Measurements from ENCODE around the gene RIN1.
A peak's percentile ranks its signal among the peaks of the same experiment; 100 is the strongest.
"Not testable (repeated sequence)": the region's sequence is repeated elsewhere in the genome, so short reads cannot be mapped to it uniquely, and the experiment has no call there.

Gene RIN1

DNA sequence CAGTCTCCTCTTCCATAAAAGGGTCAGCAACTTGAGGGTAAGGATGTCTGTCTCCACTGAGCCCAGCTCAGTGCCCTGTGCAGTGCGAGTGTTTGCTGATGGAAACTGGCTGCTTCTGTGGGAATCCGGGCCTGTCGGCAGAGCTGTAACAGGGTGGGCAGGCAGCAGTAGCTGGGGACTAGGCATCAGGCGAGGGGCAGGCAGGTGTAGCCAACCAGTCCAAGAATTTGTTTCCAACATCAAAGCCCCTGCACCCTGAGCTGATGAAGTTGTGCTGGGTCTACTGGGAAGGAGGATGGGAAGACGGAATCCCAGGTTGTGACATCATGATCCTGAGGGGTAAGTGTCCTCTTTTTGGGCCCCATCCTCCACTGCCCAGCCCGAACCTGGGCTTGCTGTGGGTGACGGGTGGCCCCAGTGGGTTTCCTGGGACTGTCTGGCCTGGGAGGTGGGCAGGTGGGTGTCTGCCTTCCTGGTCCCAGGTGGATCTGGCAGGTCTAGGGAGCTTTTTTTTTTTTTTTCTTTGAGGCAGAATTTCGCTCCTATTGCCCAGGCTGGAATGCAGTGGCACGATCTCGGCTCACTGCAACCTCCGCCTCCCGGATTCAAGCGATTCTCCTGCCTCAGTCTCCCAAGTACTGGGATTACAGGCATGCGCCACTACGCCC is 24.3 kb upstream of the RIN1 start:
- no peak for DNase-seq

DNA sequence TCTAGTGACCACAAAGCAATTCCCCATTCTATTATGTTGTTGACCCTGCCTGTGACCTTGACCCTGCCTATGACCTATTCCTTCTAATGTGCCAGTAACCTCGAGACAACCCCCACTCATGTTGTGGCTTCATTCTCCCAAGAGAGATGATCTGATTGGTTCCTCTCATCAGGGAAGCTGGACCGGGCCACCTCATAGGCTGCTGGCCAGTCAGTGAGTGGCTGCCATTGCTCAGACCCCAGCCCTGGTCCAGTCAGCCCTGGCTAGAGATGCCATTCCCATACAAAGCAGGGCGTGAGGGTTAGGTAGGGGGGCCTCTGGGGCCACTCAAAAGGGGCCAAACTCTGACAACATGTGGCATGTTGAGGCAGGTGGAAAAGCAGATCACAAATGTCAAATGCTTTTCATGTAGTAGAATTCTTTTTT is 23.4 kb upstream of the RIN1 start:
- no peak for DNase-seq

DNA sequence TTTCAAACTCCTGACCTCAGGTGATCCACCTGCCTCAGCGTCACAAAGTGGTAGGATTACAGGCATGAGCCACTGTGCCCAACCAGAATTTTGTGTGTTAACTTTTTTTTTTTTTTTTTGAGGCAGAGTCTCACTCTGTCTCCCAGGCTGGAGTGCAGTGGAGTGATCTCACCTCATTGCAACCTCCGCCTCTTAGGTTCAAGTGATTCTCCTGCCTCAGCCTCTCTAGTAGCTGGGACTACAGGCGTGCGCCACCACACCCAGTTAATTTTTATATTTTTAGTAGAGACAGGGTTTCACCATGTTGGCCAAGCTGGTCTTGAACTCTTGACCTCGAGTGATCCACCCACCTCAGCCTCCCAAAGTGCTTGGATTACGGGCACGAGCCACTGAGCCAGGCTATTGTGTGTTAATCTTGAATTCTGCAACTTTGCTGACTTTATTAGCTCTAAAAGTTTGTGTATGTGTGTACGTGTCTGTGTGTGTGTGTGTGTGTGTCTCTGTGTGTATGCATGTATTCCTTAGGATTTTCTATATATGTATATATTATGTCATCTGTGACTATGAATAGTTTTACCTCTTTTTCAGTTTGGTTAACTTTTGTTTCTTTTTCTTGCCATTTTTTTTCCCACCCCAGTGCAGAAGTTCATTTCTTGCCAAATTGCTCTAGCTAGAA is 14.5 kb upstream of the RIN1 start:
- DNase-seq = not testable (repeated sequence)

DNA sequence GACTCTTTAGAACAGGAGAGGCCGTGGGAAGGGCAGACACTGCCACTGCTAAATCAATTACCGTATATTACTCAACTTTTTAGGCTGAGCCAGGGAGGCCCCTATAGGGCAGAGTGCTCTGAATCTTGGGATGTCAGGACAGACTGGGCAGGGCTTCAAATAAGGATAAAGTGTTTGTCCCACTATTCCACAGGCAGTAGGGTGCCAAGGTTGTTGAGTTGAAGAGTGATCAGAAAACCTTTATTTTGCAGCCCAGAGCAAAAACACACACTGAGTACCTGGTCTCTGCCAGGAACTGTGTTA is 12.8 kb upstream of the RIN1 start:
- no peak for DNase-seq

DNA sequence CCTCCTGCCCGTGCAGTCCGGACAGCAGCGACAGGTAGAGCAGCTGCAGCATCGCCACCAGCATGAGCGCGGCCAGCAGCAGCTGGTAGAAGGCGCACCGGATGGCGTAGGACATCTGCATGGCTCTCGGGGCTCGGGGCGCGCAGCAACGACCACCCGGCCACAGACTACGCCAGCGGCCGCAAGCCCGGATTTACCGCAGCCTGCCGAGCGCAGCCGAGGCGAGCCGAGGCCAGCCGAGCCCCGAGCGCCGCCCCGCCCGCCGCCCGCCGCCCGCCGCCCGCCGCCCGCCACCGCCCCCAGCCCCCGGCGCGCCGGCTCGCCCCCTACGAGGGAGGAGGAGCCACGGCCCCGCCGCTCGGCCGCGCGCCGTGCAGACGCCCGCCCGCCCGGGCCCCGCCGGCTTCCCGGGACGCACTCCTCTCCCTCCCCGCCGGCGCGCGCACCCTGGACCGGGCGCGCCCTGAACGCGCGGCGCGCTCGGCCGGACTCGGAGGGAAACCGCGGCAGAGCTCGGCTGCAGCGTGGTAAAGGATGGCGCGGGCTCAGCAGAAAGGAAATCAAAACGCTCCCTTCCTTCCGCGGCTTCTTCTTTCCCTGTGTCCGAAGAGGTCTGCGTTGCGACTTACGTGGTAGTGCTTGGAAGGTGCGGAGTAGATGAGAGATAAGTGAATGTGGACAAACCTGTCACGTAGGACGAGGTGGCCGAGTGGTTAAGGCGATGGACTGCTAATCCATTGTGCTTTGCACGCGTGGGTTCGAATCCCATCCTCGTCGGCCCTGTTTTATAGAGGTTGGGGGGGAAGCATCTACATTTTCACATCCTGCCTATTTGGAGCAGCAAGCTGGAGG is 11.4 kb upstream of the RIN1 start, which contains the start of gene B4GAT1:
Gene B4GAT1 (minus strand): TSS at position 205 of the 852 bp plus-strand sequence. CDS start 84 bp downstream, at position 121.
- peak; percentile 94 for DNase-seq

DNA sequence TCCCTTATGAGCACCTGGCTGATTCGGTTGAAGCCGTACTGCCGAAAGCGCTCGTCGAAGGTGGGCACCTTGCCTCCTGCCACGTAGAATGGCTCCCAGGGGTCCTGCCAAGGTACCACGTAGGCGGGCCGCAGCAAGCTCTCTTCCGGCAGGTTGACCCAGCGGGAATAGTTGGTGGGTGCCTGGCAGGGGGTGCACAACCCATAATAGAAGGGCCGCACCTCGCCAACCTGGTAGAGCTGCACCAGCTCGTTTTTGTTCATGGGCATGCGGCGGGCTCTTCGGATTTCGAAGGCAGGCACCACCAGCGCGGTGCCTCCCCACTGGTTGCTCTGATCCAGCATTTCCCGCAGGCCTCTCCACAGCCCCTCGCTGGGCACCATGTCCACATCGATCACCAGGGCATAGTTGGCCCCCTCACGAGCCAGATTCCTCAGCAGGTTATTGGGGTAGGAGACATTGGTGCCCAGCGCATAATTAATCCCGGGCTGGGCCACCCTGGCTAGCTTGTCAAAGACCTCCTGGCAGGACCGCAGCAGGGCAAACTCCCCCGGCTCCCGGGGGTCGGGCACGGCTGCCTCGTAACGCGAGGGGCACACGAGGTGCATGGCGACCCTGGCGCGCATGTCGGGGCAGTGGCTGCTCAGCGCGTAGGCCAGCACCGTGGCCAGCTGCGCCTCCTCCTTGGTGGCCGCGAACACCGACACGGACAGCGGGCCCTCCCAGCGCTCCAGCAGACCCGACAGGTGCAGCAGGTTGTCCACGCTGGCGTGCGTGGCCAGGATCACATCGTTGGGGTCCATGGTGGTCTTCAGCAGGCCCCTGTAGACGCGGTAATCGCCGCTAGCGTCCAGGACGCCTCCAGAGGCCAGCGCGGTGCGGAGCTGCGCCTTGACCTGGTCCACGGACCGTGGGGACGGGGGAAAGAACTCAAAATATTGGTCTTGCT is 10.5 kb upstream of the RIN1 start:
- peak; percentile 45 for DNase-seq

DNA sequence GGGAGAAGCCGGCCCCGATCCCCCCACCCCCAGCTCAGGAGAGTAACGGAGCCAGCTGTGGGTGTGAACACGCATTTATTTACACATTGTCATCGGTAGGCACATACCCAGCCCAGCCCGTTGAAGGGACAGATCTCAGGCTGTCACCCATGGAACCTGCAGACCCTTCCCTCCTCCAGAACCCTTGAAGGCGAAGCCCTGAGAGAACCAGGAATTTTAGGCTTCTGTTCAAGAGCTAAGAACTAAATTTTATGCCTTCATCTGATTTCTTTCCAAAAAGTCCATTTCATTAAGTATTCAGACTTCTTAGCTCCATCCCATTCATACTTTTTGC is 9.0 kb upstream of the RIN1 start:
- no peak for DNase-seq

DNA sequence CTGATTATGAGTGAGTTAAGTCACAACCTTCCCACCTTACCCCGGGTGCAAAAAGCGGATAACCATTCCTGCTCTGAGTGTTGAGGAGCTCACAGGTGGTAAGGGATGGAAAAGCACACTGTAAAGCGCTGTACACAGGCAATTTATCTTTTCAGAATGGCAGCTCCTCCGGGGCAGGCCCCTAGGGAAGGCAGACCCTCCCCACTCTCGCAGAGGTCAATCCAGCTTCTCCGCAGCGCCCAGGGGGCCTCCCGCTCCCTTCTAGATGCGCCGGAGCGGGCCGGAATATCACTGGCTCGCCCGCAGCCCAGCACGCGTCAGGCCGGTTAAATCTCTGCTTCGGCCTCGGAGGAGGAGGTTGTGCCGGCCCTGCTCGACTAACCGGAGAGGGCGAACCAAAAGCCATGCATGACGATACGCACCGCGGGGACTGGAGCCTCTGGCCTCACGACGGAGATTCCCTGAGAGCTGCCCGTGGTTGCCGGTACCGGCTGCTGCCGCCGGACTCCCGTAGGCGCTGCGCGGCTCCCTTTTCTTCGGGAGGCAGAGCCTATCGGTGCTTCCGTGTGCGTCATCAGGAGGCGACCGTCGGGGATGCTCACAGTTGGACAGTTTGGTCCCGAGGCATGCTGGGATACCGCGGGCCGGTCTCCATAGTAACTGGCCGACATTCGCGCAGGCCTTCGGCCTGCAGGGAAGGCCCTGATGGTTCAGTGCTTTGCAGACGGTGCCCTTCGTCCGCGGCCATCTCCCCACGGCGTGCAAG is 8.5 kb upstream of the RIN1 start, which contains the start of gene BRMS1:
Gene BRMS1 (minus strand): TSS at position 555 of the 766 bp plus-strand sequence. CDS start 2,870 bp downstream, outside the sequence.
- DNase-seq = peak; percentile 98

DNA sequence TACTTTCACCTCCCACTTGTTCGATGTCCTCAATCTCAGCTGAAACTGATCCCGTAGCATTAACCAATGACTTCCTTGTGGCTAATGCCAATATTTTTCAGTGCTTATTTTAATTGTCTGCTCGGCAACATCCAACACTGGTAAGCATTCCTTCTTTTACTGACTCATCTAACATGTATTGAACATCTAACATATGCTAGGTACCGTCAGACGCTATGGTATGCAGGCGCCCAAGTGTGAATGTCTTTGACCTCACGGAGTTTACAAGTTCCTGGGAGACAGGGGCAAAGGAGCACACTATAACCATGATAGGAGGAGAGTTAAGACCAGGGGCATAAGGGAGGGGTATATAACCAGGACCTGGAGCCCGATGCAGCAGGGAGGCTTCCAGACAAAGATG is 6.9 kb upstream of the RIN1 start:
- peak; percentile 29 for DNase-seq

DNA sequence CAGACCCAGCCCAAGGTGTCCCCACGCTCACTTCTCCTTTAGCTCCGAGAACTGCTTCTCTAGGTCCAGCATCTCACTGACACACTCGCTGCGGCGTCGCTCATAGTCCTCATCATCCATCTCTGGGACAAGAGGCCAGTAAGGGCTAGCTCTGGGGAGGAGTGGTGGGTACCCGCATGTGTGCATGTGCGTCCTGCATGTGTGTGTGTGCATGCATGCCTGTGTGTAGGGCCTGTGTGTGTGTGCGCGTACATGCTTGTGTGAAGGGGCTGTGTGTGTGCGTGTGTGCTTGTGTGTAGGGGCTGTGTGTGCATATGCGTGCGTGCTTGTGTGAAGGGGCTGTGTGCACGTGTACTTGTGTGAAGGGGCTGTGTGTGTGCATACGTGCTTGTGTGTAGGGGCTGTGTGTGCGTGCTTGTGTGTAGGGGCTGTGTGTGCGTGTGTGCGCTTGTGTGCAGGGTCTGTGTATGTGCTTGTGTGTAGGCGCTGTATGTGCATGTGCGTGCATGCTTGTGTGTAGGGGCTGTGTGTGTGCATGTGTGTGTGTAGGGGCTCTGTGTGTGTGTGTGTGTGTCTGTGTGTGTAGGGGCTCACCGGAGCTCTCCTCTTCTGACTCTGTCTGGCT is 5.4 kb upstream of the RIN1 start:
- no peak for DNase-seq

DNA sequence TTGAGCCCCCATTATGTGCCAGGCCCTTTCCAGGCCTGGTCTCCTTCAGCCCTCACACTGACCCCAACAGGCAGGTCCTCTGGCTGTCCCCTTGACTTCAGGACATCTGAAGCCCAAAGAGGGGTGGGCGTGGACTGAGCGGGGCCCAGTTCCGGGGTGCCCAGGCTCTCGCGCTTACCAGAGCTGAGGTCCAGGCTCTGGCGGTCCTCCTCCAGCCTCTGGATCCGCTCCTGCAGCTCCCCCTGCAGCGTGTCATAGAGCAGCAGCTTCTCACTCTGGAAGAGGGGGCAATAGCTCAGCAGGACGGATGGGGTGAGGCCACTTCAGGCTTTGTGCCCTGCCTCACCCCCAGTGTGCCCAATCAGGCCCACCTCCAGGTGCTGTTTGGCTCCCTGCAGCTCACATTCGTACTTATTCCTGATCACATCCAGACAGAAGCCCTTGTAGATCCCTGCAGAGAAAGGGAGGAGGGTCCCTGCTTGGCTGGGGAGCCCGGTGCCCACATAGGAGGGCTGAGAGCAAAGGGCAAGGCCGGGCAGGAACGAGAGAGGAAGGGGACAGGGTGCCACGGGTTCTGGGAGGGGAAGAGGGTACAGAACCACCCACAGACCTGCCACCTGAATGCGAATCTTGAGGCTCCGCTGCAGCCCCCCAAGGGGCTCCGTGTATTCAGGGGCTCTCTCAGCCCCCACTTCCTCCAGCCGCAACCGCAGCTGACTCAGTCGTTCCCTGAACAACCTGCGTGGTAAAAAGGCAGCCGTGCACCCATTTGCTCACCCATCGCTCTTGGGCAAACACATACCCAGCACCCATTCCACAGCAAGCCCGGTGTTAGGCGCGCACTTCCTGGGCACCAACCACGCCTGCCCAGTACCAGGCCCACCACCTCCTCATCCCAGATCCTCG is 4.6 kb upstream of the RIN1 start:
- DNase-seq = peak; percentile 45

DNA sequence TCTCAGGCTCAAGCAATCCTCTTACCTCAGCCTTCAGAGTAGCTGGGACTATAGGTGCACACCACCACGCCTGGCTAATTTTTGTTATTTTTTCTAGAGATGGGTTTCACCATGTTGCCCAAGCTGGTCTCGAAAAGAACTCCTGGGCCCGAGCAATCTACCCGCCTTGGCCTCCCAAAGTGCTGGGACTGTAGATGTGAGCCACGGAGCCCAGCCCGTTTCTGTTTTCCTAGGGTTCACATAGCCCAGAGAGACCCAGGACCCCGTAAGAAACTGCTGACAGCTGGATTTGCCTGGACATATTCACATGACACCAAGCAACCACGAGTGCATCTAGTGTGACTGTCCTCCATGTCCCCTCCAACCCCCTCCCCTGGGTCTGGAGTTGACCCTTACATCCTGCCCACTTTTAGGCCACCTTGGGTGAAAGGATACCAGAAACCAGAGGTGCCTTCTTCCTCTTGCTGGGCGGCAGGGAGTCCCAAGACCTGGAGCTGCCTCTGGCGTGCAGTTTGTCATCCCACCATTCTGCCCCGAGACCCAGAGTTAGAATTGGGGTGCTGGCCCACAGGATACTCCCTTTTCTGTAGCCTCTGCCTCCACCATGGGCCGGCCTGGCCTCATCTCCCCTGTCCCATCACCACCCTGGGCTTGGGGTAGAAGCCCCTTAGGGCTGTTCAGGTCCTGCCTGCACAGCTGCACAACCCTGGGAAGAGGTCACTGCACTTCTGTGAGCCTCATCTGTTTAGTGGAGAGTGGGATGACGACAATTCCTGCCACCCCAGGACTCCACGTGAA is 3.7 kb upstream of the RIN1 start:
- DNase-seq = no peak

DNA sequence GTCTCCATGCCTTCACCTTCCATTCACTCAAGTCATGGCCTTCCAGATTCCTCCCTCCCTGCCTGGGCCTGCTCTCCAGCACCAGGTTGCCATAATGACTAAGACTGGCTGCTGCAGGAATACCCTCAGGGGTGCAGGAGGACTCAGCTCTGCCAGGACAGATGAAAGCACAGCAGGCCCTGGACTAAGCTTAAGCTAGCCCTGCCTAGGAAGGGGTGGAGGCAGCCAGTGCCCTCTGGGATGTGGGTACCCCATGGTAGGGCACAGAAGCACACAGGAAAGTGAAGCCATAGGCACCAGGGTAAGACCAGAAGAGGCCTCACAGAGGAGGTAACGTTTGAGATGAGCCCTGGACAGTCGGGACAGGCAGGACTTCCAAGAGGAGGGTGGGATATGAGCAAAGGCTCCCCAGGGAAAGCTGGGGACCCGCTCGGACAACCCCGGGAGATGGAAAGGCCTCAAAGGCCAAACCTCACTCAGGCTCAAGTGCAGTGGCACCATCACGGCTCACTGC is 3.0 kb upstream of the RIN1 start:
- DNase-seq = peak; percentile 50

DNA sequence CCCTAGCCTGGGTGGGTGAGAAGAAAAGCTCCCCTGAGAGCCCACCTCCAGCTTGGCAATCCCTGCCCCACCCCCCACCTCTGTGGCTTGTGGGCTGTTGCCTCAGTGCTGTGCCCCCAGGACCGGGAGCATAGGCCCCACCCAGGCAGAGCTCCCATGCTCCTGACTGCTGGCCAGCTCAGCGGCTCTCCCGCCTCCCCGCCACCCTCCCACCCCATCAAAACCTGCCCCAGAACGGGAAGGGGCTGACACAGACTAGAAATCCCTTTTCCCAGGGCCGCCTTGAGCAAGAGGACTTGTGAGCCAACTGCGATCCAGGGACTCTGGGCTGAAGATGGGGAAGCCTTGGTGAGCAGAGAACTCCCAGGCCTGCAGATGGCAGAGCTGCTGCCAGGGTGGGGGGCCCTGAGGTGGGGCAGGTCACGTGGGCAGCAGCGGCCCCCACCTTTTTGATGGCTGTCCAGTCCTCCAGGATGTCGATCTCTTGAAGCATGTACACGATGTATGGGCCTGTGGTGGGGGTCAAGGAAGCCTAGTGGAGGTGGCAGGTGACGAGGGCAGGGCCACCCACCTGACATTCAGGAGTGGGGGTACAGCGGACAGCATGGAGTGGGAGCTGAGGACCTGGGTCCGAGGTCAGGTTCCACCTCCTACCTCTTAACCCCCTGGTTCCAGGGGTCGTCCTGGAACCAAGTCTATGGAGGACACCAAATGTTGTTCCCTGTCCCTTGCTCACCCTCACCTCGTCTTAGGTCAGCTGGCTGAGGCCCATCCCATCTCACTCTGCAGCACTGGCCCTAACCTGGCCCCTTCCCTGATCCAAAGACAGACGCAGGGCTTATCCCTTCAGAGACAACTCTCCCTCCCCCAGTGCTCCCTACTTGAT is 2.3 kb upstream of the RIN1 start:
- DNase-seq = peak; percentile 49

DNA sequence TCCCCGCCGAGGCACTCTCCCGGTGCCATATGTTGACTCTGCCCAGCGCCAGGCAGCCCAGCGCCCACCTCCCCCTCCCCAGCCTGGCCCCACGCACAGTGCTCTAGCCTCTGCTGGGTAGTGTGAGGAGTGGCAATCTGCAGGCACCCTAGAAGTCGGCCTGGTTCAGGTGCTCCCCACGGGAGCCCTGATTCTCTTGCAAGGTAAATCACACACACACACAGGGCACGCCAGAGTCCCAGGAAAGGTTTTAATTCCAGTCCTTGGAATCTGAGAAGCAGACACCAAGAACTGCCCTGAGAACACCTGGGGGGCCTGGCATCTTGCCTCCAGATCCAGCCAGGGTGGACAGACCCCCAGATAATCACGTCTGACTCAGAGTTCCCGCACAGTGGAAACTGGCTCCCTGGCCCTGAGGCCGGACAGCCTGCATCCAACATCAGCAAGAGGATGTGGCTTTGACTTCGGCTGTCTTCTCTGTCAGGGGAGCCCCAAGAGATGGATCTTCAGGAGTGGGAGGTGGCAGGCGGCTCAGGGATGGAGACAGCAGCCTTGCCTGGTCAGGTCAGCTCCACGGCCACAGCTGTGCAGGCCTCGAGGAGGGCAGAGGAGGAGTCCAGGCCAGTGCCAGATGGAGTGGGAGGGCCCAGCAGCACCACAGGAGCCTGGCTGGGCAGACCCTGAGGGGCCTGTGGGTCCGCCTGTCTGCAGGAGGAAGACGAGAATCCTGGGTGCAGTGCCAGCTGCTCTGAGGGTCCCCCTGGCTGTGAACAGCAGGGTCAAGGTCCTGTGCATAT is 1.1 kb upstream of the RIN1 start:
- peak; percentile 60 for DNase-seq

DNA sequence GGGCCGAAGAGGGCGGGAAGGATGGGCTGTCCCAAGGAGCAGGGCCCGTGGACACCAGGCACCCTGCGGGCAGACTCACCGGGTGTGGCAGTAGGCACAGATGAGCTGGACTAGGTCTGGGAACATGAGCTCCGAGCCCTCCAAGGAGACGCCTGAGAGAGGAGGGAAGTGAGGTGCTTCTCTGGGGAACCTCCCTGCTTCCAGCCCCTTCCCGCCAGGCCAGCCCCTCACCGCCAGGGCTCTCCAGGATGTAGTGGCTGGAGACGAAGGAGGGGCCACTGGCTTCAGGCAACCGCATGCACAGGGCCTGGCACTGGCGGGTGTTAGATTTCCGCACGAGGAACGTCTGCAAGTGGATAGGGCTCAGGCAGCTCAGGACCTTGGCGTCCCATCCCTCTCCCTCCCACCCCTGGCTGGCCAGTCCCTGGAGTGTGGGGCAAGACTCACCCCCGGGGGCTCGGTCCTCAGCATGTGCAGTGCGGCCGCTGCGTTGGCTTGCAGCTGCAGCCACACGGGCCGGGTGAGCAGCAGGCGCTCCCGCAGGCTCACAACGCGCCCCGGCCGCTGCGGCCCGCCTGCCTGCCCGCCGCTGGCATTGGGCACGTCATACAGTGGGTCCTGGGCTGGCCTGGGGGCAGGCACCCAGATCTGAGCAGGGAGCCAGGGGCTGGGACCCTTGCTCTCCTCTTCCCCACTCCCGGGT is 552 bp downstream of the RIN1 start:
- peak; percentile 82 for DNase-seq

Data from islet precursor cell (in vitro differentiated cells).